Smooth muscle cell (in vitro differentiated cells): ENCODE measurements around the gene SFXN5. TPM values are rescaled to one million over a fixed set of nuclear protein-coding genes. Genes with fewer than 3 reads are reported as not detected.
"Not testable (repeated sequence)": the region's sequence is repeated elsewhere in the genome, so short reads cannot be mapped to it uniquely, and the experiment has no call there.

ENCODE experiments used
- DNase-seq: peaks from one replicate; lab custom pipeline; 2025; ENCODE audit not compliant: unreplicated experiment; lab: John Stamatoyannopoulos, UW
- H2AFZ ChIP-seq: fragments of 200-600 bp; sonication (generic); 2 replicates; pipeline ENCODE4 v1.6.0; 2016; ENCODE audit warnings: antibody characterized with exemption, low read depth, mild to moderate bottlenecking
- H3F3A ChIP-seq: fragments of 200-600 bp; sonication (generic); 2 replicates; pipeline ENCODE4 v1.6.0; 2017; ENCODE audit warnings: antibody characterized with exemption, low read depth
- H3K27ac ChIP-seq: fragments of 200-600 bp; sonication (generic); 2 replicates; pipeline ENCODE4 v1.5.1; 2016; ENCODE audit warnings: low read depth, mild to moderate bottlenecking
- H3K27me3 ChIP-seq: fragments of 200-600 bp; sonication (generic); 2 replicates; pipeline ENCODE4 v1.6.1; 2016; ENCODE audit warnings: low read depth, mild to moderate bottlenecking
- H3K36me3 ChIP-seq: fragments of 200-600 bp; sonication (generic); 2 replicates; pipeline ENCODE4 v1.5.1; 2016; ENCODE audit warnings: low read depth
- H3K4me1 ChIP-seq: fragments of 200-600 bp; sonication (generic); 2 replicates; pipeline ENCODE4 v1.5.1; 2016; ENCODE audit warnings: low read depth
- H3K4me2 ChIP-seq: fragments of 200-600 bp; sonication (generic); 2 replicates; pipeline ENCODE4 v1.6.0; 2016; ENCODE audit warnings: mild to moderate bottlenecking
- H3K4me3 ChIP-seq: fragments of 200-600 bp; sonication (generic); 2 replicates; pipeline ENCODE4 v1.5.1; 2016; ENCODE audit warnings: mild to moderate bottlenecking
- H3K79me2 ChIP-seq: fragments of 200-600 bp; sonication (generic); 2 replicates; pipeline ENCODE4 v1.6.0; 2016; ENCODE audit warnings: low read depth, mild to moderate bottlenecking
- H3K9ac ChIP-seq: fragments of 200-600 bp; sonication (generic); 2 replicates; pipeline ENCODE4 v1.6.0; 2016; ENCODE audit warnings: low read depth
- H3K9me3 ChIP-seq: fragments of 200-600 bp; sonication (generic); replicated peaks from 2 replicates; pipeline ENCODE4 v1.5.1; 2016; ENCODE audit warnings: low read depth
- H4K20me1 ChIP-seq: fragments of 200-600 bp; sonication (generic); 2 replicates; pipeline ENCODE4 v1.6.0; 2016; ENCODE audit warnings: low read depth
- CTCF ChIP-seq: fragments of 200-600 bp; sonication (generic); IDR thresholded peaks from 2 replicates; pipeline ENCODE4 v1.5.1; 2017; ENCODE audit warnings: borderline replicate concordance, mild to moderate bottlenecking, antibody characterized with exemption; ENCODE audit not compliant: insufficient read depth, poor library complexity, severe bottlenecking
- WGBS: methylation state at CpG from one replicate; pipeline ENCODE4 v1.1.7; 2016; ENCODE audit warnings: low lambda C conversion rate; 5-methylcytosine and 5-hydroxymethylcytosine counted together
- polyA plus RNA-seq: library from polyadenylated mRNA; unstranded; fragments of >200 nt; fragmentation: Nextera tagmentation; extraction: Ambion mirVana; gene quantifications from 2 replicates; pipeline ENCODE4 v1.2.1, GENCODE V29; 2016
- total RNA-seq: library from RNA; depleted of rRNA; stranded (reverse); fragments of >200 nt; gene quantifications from 2 replicates; pipeline ENCODE4 v1.2.3, GENCODE V29; 2014

The SFXN5 gene
- total RNA-seq: 6.9 and 8.8 TPM in 2 replicates
- polyA plus RNA-seq: 8.3 and 19.2 TPM in 2 replicates

DNA sequence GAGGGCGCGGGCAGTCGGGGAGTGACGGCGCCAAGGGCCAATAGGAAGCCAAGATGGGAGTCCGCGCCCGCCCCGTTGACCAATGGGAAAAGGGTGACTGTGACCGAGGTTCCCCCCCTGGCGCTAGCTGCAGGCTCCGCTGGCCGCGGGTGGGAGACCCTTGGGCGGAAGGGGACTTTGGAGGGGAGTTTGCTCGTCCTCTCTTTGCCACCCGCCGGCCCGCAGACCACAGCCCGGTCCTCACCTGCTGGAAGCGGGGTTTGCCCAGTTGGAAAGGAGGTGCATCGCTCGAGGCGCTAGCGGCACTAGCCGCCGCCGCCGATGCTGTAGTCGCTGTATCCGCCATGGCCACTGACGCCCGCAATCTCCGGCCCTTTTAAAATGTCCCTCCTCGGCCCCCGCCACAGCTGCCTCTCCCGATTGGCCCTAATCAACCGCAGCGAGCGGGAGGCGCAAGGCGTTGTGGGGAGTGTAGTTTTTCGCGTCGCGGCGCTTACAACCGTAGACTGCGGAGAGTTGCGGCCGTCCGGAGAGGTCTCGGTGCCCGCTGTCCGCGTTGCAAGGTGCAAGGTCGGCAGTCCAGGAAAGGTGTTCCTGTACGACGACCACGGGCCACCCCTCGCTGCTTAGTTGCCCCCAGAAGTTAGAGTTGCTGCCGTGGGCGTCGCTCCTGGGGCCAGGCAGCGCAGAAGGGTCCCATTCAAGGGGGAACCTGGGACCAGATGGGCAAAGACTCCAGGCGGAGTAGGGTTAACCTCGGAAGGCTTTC, at the start of gene SFXN5:
Gene SFXN5, minus strand, starts transcription at position 353 of the 769 bp plus-strand sequence. Its CDS starts 7 bp downstream, at position 346.
- DNase-seq: peak; percentile 91
- Histone ChIP-seq H3K4me3 (peak within 1 kb of the TSS; percentile 96), H3K27ac (peak within 1 kb of the TSS; percentile 95), H3K36me3 (no peaks in the 10 kb centered on the region), H3K4me1 (peaks cover 10% of the 10 kb centered on the region), H3K79me2 (peaks cover 34% of the 10 kb centered on the region), H3K9ac (peak within 1 kb of the TSS; percentile 92), H2AFZ (peak within 1 kb of the TSS; percentile 82), H3K27me3 (no peaks in the 10 kb centered on the region), H3F3A (peaks cover 8% of the 10 kb centered on the region), H4K20me1 (peaks cover 18% of the 10 kb centered on the region), H3K4me2 (peak within 1 kb of the TSS; percentile 100), H3K9me3 (no peaks in the 10 kb centered on the region)
- TF ChIP-seq CTCF: no peak
- WGBS: 2% methylated on average over 66 of the region's 67 CpGs

GRCh38 chr2:73119611-73120239, 48.2 kb upstream of the SFXN5 start:
- H3F3A ChIP-seq, H3K79me2 ChIP-seq, H2AFZ ChIP-seq, H3K27ac ChIP-seq, H3K27me3 ChIP-seq, H3K4me1 ChIP-seq, H3K9me3 ChIP-seq, H3K4me2 ChIP-seq, H3K9ac ChIP-seq, H3K4me3 ChIP-seq, DNase-seq, H3K36me3 ChIP-seq, H4K20me1 ChIP-seq: not testable (repeated sequence)
- 84% methylated on average over 11 of the region's 11 CpGs for WGBS

DNA sequence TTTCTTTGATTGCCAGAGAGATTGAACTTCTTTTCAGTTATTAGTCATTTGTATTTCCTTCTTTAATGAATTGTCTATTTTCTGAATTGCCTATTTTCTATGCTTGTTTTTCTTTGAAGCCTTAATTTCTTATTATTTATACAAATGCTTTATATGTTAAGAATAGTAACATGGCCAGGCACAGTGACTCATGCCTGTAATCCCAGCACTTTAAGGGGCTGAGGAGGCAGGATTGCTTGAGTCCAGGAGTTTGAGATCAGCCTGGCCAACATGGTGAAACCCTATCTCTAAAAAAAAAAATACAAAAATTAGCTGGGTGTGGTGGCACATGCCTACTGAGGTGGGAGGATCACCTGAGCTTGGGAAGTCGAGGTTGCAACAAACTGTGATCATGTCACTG, 45.9 kb upstream of the SFXN5 start:
- H3K4me2 ChIP-seq: no peak overlapping the region
- H3K27ac ChIP-seq: peak overlapping the region; percentile 1
- WGBS: 68% methylated on average over 1 of the region's 1 CpG

More for the DNA sequence above, 45.9 kb upstream of the SFXN5 start:
- no peak overlapping the region for H2AFZ ChIP-seq
- no peaks in the 10 kb centered on the region for H3F3A ChIP-seq
- H3K9ac ChIP-seq: no peak overlapping the region
- H3K27me3 ChIP-seq: no peaks in the 10 kb centered on the region
- no peaks in the 10 kb centered on the region for H3K36me3 ChIP-seq
- no peaks in the 10 kb centered on the region for H3K9me3 ChIP-seq
- no peak for TF ChIP-seq CTCF
- no peaks in the 10 kb centered on the region for H3K79me2 ChIP-seq
- no peak for DNase-seq
- no peak overlapping the region for H3K4me3 ChIP-seq
- H3K4me1 ChIP-seq: no peaks in the 10 kb centered on the region
- no peaks in the 10 kb centered on the region for H4K20me1 ChIP-seq
